Astrocyte of the hippocampus (primary cell): ENCODE measurements around the gene AGBL2.
"Not testable (repeated sequence)": the region's sequence is repeated elsewhere in the genome, so short reads cannot be mapped to it uniquely, and the experiment has no call there.

Experiments used
- DNase-seq: peaks from one replicate; pipeline ENCODE4 v3.0.0; 2011; ENCODE audit warnings: low read depth, low spot score

AGBL2 gene

DNA sequence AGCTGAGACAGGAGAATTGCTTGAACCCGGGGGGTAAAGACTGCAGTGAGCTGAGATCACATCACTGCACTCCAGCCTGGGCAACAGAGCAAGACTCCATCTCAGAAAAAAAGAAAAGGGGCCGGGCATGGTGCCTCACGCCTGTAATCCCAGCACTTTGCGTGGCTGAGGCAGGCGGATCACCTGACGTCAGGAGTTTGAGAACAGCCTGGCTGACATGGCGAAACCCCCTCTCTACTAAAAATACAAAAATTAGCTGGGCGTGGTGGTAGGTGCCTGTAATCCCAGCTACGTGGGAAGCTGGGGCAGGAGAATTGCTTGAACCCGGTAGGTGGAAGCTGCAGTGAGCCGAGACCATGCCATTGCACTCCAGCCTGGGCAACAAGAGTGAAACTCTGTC is 78.8 kb downstream of the AGBL2 start:
- DNase-seq, result not testable (repeated sequence)

DNA sequence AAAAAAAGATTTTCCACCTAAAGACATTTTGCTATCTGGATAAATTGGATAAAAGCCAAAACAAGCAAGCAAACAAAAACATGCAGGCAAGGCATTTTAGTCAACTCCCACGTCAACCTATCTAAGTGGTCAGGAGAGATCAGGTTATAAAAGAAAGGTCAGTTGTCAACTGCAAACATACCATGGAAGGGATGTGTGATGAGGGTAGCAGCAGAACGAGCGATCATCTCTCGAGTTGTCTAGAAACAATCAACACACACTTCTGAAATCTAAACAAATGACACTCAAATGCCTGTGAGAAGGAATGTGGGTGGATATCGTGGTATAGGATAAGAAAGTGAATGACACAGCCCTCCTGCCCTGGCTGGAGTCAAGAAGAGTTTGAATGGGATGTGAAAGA is 83.7 kb downstream of the AGBL2 start:
- peak; percentile 26 for DNase-seq

DNA sequence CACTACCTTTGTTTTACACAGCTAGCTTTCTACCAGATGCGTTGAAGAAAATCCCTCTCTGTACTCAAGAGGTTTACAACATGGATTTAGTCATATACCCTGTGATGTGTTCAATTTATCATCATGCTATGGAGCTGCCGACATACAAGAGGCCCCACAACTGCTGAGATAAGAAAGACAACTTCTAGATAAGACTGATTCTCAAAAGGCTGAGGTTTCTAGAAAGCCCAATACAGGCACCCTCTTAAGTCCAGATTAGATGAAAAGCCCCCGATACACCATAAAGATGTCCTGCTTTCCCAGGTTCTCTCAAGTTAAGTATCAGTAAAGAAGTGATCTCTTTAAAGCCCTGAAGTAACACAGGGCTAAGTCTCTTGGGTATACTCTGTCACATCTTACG is 87.1 kb downstream of the AGBL2 start:
- DNase-seq, result no peak

DNA sequence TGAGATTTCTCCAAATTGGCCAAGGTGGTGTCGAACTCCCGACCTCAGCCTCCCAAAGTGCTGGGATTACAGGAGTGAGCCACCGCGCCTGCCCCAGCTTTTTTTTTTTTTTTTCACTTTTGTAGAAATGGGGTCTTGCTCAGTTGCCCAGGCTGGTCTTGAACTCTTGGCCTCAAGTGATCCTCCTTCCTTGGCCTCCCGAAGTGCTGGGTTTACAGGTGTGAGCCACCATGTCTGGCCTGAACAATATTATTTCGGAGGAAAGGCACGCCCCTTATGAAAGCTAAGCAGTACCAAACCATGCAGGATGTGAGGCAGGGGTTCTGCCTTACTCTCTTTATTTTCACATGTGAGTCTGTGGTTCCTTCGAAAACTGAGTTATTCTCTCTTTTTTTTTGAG is 88.9 kb downstream of the AGBL2 start:
- no peak for DNase-seq

DNA sequence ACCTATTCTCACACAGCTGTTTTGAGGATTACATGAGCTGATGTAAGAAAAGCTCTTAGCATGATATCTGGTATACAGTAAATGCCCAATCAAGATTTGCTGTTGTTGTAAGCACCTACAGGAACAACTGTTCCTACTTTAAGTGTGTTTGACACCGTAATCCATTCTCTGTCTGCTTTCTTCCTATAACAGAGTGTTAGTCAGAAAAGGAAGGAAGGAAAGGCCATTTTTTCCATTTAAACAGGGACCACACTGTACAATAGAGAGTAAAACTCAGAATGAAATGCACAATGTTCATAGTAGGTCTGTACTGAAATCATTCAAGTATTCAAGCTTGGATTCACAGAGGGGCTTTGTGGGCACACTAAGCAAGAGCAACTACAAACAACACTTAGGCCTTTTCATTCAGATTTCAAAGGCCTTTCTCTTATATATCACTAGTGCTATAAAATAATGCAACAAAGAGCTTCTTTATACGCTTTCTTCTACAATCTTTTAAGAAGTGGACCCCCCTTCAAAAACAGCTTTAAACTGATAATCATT is 94.3 kb downstream of the AGBL2 start:
- DNase-seq, result no peak

DNA sequence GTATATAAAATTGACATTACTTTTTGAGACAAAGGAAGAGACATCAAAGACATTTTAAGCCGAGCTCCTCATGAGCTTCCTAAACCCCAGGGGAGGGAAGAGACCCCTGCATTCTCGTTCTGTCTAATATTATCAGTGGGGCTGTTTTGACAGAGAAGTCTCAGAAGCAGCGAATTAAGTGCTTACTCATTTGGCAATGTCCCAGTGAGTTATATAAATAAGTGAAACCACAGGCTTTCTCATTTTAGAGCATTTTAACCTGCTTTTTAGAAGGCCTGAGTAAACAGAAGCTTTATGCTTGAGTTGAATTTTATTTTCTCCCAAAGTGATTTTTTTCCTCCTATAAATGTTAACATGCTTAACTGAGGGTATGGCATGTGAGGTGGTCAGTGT is 97.8 kb downstream of the AGBL2 start:
- peak; percentile 67 for DNase-seq

DNA sequence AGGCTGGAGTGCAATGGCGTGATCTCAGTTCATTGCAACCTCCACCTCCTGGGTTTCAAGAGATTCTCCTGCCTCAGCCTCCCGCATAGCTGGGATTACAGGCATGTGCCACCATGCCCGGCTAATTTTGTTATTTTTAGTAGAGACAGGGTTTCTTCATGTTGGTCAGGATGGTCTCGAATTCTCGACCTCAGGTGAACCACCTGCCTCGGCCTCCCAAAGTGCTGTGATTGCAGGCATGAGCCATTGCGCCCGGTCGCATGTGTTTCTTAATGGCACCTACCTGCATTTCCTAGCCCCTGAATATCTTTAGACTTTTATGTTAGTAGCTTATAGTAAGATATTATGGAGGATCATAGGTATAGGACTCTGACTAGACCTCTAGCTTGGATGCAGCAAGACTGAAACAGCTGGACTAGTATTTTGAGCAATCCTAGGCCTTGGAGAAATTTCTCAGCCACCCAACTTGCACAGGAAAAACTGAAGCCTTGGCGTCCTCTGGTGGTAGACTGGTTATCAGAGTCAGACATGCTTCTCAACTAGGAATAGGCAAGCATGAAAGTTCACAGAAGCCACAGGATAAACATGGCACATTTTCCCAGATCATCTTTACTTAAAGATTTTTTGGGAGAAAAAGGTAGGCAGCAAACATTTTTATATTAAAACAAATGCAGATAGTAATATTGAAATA is 98.3 kb downstream of the AGBL2 start:
- DNase-seq, result peak; percentile 77

DNA sequence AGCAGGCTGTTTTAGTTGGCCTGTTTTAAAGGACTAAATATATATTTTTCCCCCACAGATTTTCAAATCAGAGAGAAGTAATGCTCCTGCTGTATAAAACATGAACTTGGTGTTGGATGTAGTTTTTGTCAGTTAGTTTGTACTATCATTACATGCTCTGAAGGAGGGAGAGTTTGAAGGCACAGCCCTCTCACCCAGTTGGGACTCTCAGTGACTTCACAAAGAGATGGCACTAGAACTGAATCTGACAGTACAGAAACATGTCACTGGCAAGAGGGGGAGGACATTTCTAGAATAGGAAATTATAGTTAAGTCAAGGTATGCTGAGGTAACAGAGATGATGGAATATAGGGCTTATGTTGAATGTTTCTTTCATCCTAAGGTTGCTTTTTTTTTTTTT is 99.9 kb downstream of the AGBL2 start:
- no peak for DNase-seq

DNA sequence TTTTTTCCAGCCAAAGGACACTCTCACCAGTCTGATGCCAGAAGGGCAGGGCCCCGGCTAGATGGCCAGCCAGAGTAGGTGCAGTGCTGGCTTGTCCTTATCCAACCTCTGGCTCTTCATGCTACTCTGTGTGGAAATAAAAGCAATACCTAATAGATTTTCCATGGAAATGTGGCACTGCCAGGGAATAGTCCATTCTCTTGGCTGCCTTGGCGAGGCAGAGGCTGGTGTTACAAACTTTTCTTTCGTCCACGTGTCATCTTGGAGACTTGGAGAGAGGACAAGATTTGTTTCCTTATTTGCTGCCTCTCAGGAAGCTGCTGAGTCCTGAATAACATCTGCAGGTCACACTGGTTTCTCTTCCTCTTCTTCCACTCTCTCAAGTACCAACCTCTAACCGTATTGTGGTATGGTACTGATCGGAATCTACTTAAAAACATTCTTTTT is 103.8 kb downstream of the AGBL2 start:
- no peak for DNase-seq

DNA sequence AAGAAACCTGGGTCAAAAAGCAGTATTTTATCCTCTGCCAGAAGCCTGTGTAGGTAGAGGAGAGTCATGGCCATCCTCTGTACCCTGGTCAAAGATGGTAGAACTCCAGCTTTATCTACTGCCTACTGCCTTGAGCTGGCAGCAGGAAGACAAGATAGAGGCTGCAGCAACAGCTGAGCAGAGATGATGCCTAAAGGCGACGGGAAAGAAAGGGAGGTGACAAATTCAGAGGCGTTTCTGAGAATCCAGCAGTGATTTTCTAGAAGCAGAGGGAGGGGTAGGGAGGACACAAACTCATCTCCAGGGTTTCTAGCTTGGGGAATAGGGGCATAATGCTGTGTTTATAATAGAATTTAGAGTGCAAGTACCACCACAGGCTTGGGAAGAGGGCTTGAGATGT is 105.5 kb downstream of the AGBL2 start:
- no peak for DNase-seq
